Activated CD8-positive, alpha-beta memory T cell treated with anti-CD3 and anti-CD28 coated beads, Interleukin-2, amount 50 U/mL, for 4 hours (primary cell): ENCODE measurements around the gene MYO16.
"Not testable (repeated sequence)": the region's sequence is repeated elsewhere in the genome, so short reads cannot be mapped to it uniquely, and the experiment has no call there.

Experiments
- DNase-seq: peaks from one replicate; pipeline ENCODE4 v3.0.0-alpha.2; 2020

MYO16 gene

GRCh38 chr13:108991416-108991815, 362.0 kb downstream of the MYO16 start:
- DNase-seq = not testable (repeated sequence)

GRCh38 chr13:108993346-108993745, 363.9 kb downstream of the MYO16 start:
- no peak for DNase-seq

GRCh38 chr13:108996430-108996829, 367.0 kb downstream of the MYO16 start:
- DNase-seq = no peak

- no peak for DNase-seq
Measured at GRCh38 chr13:109000207-109000606, 370.8 kb downstream of the MYO16 start.

- DNase-seq = no peak
Measured at GRCh38 chr13:109002934-109003333, 373.5 kb downstream of the MYO16 start.

- no peak for DNase-seq
Measured at GRCh38 chr13:109007946-109008345, 378.5 kb downstream of the MYO16 start.

- no peak for DNase-seq
Measured at GRCh38 chr13:109009756-109010155, 380.3 kb downstream of the MYO16 start.

- DNase-seq = no peak
Measured at GRCh38 chr13:109010912-109011311, 381.5 kb downstream of the MYO16 start.

- DNase-seq = no peak
Measured at GRCh38 chr13:109012115-109012514, 382.7 kb downstream of the MYO16 start.

- no peak for DNase-seq
Measured at GRCh38 chr13:109021558-109021957, 392.1 kb downstream of the MYO16 start.

- no peak for DNase-seq
Measured at GRCh38 chr13:109024611-109025010, 395.2 kb downstream of the MYO16 start.

GRCh38 chr13:109026266-109026665, 396.9 kb downstream of the MYO16 start:
- DNase-seq = no peak

GRCh38 chr13:109028624-109029023, 399.2 kb downstream of the MYO16 start:
- DNase-seq = no peak

GRCh38 chr13:109033090-109033489, 403.7 kb downstream of the MYO16 start:
- DNase-seq = no peak

- no peak for DNase-seq
Measured at GRCh38 chr13:109036078-109036780, 406.8 kb downstream of the MYO16 start.

GRCh38 chr13:109043636-109044035, 414.2 kb downstream of the MYO16 start:
- DNase-seq = no peak

GRCh38 chr13:109055850-109056249, 426.4 kb downstream of the MYO16 start:
- no peak for DNase-seq

- no peak for DNase-seq
Measured at GRCh38 chr13:109058087-109058486, 428.7 kb downstream of the MYO16 start.

- DNase-seq = no peak
Measured at GRCh38 chr13:109072505-109072904, 443.1 kb downstream of the MYO16 start.

- no peak for DNase-seq
Measured at GRCh38 chr13:109074436-109074835, 445.0 kb downstream of the MYO16 start.

GRCh38 chr13:109074853-109075252, 445.4 kb downstream of the MYO16 start:
- DNase-seq = no peak

GRCh38 chr13:109087916-109088623, 458.7 kb downstream of the MYO16 start:
- DNase-seq = no peak

GRCh38 chr13:109088624-109088917, 459.2 kb downstream of the MYO16 start:
- no peak for DNase-seq

- no peak for DNase-seq
Measured at GRCh38 chr13:109090796-109091195, 461.4 kb downstream of the MYO16 start.

- no peak for DNase-seq
Measured at GRCh38 chr13:109091249-109091648, 461.8 kb downstream of the MYO16 start.
